ENCODE data around the gene MRPS7.
A peak's percentile ranks its signal among the peaks of the same experiment; 100 is the strongest.
"Not testable (repeated sequence)": the region's sequence is repeated elsewhere in the genome, so short reads cannot be mapped to it uniquely, and the experiment has no call there.

Gene MRPS7

GRCh38 chr17:75244133-75244866 is 17.4 kb upstream of the MRPS7 start:
- Histone ChIP-seq H3K36me3 (ENCODE audit: insufficient read depth, low read length) (peaks cover 64% of the 10 kb centered on the region), H3K9ac (ENCODE audit: low read depth, low read length) (no peak overlapping the region), H3K27ac (ENCODE audit: low read depth, low read length) (no peak overlapping the region), H3K4me1 (ENCODE audit: insufficient read depth, low read length) (no peaks in the 10 kb centered on the region), H3K9me3 (ENCODE audit: insufficient read depth, low read depth, low read length) (no peaks in the 10 kb centered on the region), H3K27me3 (ENCODE audit: insufficient read depth, low read length) (no peaks in the 10 kb centered on the region), H3K4me3 (ENCODE audit: low read length) (no peak overlapping the region)
- WGBS, result 93% methylated on average over 22 of the region's 22 CpGs

GRCh38 chr17:75245011-75245410 is 16.7 kb upstream of the MRPS7 start:
- H3K9ac ChIP-seq (ENCODE audit: low read depth, low read length), result no peak overlapping the region
- no peak overlapping the region for H3K27ac ChIP-seq (ENCODE audit: low read depth, low read length)
- H3K4me3 ChIP-seq (ENCODE audit: low read length), result no peak overlapping the region
- H3K4me1 ChIP-seq (ENCODE audit: insufficient read depth, low read length), result peaks cover 6% of the 10 kb centered on the region
- no peaks in the 10 kb centered on the region for H3K9me3 ChIP-seq (ENCODE audit: insufficient read depth, low read depth, low read length)
- 93% methylated on average over 6 of the region's 6 CpGs for WGBS
- H3K36me3 ChIP-seq (ENCODE audit: insufficient read depth, low read length), result peaks cover 58% of the 10 kb centered on the region
- H3K27me3 ChIP-seq (ENCODE audit: insufficient read depth, low read length), result no peaks in the 10 kb centered on the region

GRCh38 chr17:75246404-75246803 is 15.3 kb upstream of the MRPS7 start:
- whole genome bisulfite sequencing, result 95% methylated on average over 12 of the region's 12 CpGs
- H3K27ac ChIP-seq (ENCODE audit: low read depth, low read length), result no peak overlapping the region
- H3K4me1 ChIP-seq (ENCODE audit: insufficient read depth, low read length), result peaks cover 10% of the 10 kb centered on the region

GRCh38 chr17:75249564-75249963 is 12.1 kb upstream of the MRPS7 start:
- no peak overlapping the region for H3K4me3 ChIP-seq (ENCODE audit: low read length)
- peaks cover 10% of the 10 kb centered on the region for H3K4me1 ChIP-seq (ENCODE audit: insufficient read depth, low read length)
- H3K27ac ChIP-seq (ENCODE audit: low read depth, low read length), result no peak overlapping the region
- no peaks in the 10 kb centered on the region for H3K9me3 ChIP-seq (ENCODE audit: insufficient read depth, low read depth, low read length)
- H3K9ac ChIP-seq (ENCODE audit: low read depth, low read length), result no peak overlapping the region
- H3K36me3 ChIP-seq (ENCODE audit: insufficient read depth, low read length), result peaks cover 20% of the 10 kb centered on the region
- H3K27me3 ChIP-seq (ENCODE audit: insufficient read depth, low read length), result no peaks in the 10 kb centered on the region
- WGBS, result 89% methylated on average over 4 of the region's 4 CpGs

More at GRCh38 chr17:75246404-75246803, 15.3 kb upstream of the MRPS7 start:
- Histone ChIP-seq H3K9me3 (ENCODE audit: insufficient read depth, low read depth, low read length) (no peaks in the 10 kb centered on the region), H3K27me3 (ENCODE audit: insufficient read depth, low read length) (no peaks in the 10 kb centered on the region), H3K36me3 (ENCODE audit: insufficient read depth, low read length) (peaks cover 52% of the 10 kb centered on the region), H3K4me3 (ENCODE audit: low read length) (no peak overlapping the region), H3K9ac (ENCODE audit: low read depth, low read length) (no peak overlapping the region)

- 88% methylated on average over 11 of the region's 11 CpGs for WGBS
- H3K9ac ChIP-seq (ENCODE audit: low read depth, low read length), result no peak overlapping the region
- H3K4me1 ChIP-seq (ENCODE audit: insufficient read depth, low read length), result peaks cover 10% of the 10 kb centered on the region
Observed at GRCh38 chr17:75250009-75250471, 11.6 kb upstream of the MRPS7 start.

GRCh38 chr17:75252039-75252816 is 9.5 kb upstream of the MRPS7 start:
- no peak overlapping the region for H3K4me3 ChIP-seq (ENCODE audit: low read length)
- peaks cover 10% of the 10 kb centered on the region for H3K4me1 ChIP-seq (ENCODE audit: insufficient read depth, low read length)
- H3K9me3 ChIP-seq (ENCODE audit: insufficient read depth, low read depth, low read length), result no peaks in the 10 kb centered on the region
- H3K36me3 ChIP-seq (ENCODE audit: insufficient read depth, low read length), result no peaks in the 10 kb centered on the region
- no peaks in the 10 kb centered on the region for H3K27me3 ChIP-seq (ENCODE audit: insufficient read depth, low read length)
- WGBS, result 93% methylated on average over 8 of the region's 8 CpGs
- H3K27ac ChIP-seq (ENCODE audit: low read depth, low read length), result no peak overlapping the region
- no peak overlapping the region for H3K9ac ChIP-seq (ENCODE audit: low read depth, low read length)

More at GRCh38 chr17:75250009-75250471, 11.6 kb upstream of the MRPS7 start:
- H3K27ac ChIP-seq (ENCODE audit: low read depth, low read length), result no peak overlapping the region
- H3K9me3 ChIP-seq (ENCODE audit: insufficient read depth, low read depth, low read length), result no peaks in the 10 kb centered on the region
- no peaks in the 10 kb centered on the region for H3K27me3 ChIP-seq (ENCODE audit: insufficient read depth, low read length)
- H3K4me3 ChIP-seq (ENCODE audit: low read length), result no peak overlapping the region
- H3K36me3 ChIP-seq (ENCODE audit: insufficient read depth, low read length), result peaks cover 15% of the 10 kb centered on the region

- H3K9ac ChIP-seq (ENCODE audit: low read depth, low read length); H3K27ac ChIP-seq (ENCODE audit: low read depth, low read length); H3K4me1 ChIP-seq (ENCODE audit: insufficient read depth, low read length); H3K9me3 ChIP-seq (ENCODE audit: insufficient read depth, low read depth, low read length); H3K36me3 ChIP-seq (ENCODE audit: insufficient read depth, low read length); H3K27me3 ChIP-seq (ENCODE audit: insufficient read depth, low read length); H3K4me3 ChIP-seq (ENCODE audit: low read length): not testable (repeated sequence)
- WGBS, result 96% methylated on average over 7 of the region's 11 CpGs
Observed at GRCh38 chr17:75255954-75256698, 5.6 kb upstream of the MRPS7 start.

GRCh38 chr17:75257228-75257627 is 4.5 kb upstream of the MRPS7 start:
- not testable (repeated sequence) for H3K4me3 ChIP-seq (ENCODE audit: low read length); H3K27me3 ChIP-seq (ENCODE audit: insufficient read depth, low read length); H3K4me1 ChIP-seq (ENCODE audit: insufficient read depth, low read length); H3K9me3 ChIP-seq (ENCODE audit: insufficient read depth, low read depth, low read length); H3K9ac ChIP-seq (ENCODE audit: low read depth, low read length); H3K36me3 ChIP-seq (ENCODE audit: insufficient read depth, low read length); H3K27ac ChIP-seq (ENCODE audit: low read depth, low read length)
- 80% methylated on average over 2 of the region's 2 CpGs for WGBS

- peaks cover 29% of the 10 kb centered on the region for H3K36me3 ChIP-seq (ENCODE audit: insufficient read depth, low read length)
- H3K4me3 ChIP-seq (ENCODE audit: low read length), result peak overlapping the region; percentile 96
- H3K9me3 ChIP-seq (ENCODE audit: insufficient read depth, low read depth, low read length), result no peaks in the 10 kb centered on the region
- H3K9ac ChIP-seq (ENCODE audit: low read depth, low read length), result peak overlapping the region; percentile 99
- H3K4me1 ChIP-seq (ENCODE audit: insufficient read depth, low read length), result peaks cover 13% of the 10 kb centered on the region
- H3K27me3 ChIP-seq (ENCODE audit: insufficient read depth, low read length), result no peaks in the 10 kb centered on the region
- WGBS, result 5% methylated on average over 31 of the region's 31 CpGs
- H3K27ac ChIP-seq (ENCODE audit: low read depth, low read length), result peak overlapping the region; percentile 98
Observed at GRCh38 chr17:75260641-75261335, 891 bp upstream of the MRPS7 start.

- peak overlapping the region; percentile 98 for H3K27ac ChIP-seq (ENCODE audit: low read depth, low read length)
- H3K27me3 ChIP-seq (ENCODE audit: insufficient read depth, low read length), result no peaks in the 10 kb centered on the region
- WGBS, result under 1% methylated on average over 23 of the region's 23 CpGs
- peaks cover 13% of the 10 kb centered on the region for H3K4me1 ChIP-seq (ENCODE audit: insufficient read depth, low read length)
- peak overlapping the region; percentile 99 for H3K9ac ChIP-seq (ENCODE audit: low read depth, low read length)
- peak overlapping the region; percentile 96 for H3K4me3 ChIP-seq (ENCODE audit: low read length)
- H3K36me3 ChIP-seq (ENCODE audit: insufficient read depth, low read length), result peaks cover 43% of the 10 kb centered on the region
- H3K9me3 ChIP-seq (ENCODE audit: insufficient read depth, low read depth, low read length), result no peaks in the 10 kb centered on the region
Observed at GRCh38 chr17:75262112-75262606, 480 bp downstream of the MRPS7 start.

Data from HUES64 (cell line).